HG03558 (cell line): Measurements from ENCODE around the gene OLFM1.

Source experiments
- ATAC-seq: cut with Tn5 transposase; IDR thresholded peaks from one replicate; pipeline ENCODE4 v1.9.1; 2021; ENCODE audit warnings: moderate number of reproducible peaks; ENCODE audit not compliant: unreplicated experiment; ENCODE audit errors: extremely low read depth

OLFM1 gene

DNA sequence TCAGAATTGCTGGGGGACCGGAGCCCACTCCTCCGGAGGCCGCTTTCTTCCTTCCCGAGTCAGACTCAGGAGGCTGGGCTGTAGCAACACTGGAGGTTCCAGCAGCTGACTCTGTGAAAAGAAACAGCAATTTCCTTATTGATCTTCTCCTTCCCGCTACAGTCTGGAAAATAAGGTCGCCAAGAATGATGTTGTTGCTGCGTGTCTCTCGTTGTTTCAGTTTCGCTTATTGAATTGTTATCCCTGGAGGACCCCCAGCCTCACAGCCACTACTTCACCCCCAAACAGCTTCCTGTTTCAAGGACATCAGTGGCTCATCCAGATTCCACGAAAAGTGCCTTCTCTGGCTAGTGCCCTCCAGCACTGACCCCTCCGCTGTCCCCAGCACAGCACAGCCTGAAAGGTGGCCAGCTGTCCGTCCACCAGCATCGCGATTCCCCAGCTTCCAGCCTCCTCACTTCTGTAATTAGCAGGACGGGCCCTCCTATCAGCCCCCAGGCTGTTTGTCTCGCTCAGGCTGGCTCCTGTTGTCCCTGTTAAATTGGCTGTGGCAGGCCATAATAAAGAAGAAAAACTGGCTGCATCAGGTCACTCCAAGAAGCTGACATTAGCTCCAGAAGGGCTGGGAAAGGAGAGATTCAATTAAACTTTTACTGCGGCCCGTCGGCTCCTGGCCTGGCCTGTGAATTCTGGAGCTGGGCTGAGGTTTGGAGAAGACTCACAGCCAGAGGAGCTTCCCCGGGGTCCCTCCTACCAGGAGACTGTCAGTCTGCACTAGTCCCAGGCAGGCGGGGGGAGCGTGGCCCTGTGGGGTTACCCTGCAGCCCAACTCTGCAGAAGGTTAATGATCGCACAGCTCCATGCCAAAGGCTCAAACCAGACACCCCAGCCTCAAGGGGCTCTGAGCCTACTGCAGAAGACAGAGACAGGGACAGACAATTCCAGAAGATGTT is 40.5 kb downstream of the OLFM1 start:
- no peak for ATAC-seq

DNA sequence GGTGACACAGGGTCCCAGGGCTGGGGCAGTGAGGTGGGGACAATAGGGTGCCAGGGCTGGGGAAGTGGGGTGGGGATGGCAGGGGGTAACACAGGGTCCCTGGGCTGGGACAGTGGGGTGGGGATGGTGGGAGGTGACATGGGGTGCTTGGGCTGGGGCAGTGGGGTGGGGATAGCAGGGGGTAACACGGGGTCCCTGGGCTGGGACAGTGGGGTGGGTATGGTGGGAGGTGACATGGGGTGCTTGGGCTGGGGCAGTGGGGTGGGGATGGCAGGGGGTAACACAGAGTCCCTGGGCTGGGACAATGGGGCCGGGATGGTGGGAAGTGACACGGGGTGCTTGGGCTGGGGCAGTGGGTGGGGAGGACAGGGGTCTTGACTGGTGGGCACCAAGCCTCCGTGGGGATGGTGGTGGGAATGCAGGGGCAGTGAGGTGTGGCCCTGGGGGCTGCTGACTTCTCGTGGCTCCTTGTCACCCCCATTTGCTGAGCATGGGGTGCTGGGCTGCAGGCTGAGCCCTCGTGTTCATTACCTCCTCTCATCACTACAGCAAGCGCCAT is 41.7 kb downstream of the OLFM1 start:
- no peak for ATAC-seq

DNA sequence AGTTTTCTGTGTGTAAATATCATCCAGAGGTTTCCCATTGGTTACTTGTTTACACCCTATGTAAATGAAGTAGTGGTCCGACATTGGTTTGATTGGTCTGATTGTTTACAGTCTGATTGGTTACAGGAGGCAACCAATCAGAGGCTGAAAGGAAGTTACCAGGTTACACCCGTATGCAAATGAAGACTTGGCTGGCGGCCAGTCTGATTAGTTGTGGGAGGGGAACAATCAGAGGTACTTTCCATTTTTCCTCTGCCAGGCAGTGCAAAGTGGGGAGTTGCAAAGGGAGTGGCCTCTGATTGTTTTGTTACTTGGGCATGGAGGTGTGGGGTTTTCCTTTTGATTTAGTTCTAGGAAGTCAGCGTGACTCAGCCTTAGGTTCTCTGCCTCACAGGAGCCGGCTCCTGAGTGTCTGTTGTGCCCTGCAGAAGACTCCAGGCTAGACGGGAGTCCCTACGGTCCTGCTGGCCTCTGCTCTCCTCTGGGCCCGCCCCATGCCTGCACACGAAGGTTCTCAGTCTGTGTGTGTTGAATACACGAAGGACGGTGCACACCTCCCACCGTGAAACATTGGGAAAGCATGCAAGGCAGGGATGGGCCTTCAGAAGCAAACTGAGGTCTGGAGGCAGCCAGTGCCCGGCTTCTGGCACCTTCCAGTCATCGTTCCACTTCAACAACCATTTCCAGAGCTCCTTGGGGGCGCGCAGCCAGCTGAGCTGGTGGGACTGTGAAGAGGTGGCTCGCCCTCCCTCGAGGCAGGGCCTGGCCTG is 42.9 kb downstream of the OLFM1 start:
- ATAC-seq: no peak

DNA sequence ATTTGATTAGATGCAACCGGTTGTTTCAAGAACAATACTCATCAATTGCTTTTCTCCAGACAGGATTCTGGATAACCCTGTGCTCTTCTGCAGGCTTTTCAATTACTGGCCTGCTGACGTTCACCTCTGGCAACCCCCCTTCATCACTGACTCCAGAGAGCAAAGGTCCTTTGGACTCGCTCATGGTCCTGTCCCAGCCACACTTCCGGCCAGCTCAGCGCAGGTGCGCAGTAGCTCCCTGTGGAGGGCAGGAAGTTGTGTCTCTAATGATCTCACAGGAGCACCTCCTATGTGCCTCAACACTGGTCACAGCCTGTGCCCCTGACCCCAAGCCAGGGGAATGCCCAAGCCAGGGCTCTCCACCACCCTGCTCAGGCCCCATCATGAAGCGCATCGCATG is 44.0 kb downstream of the OLFM1 start:
- ATAC-seq: no peak

DNA sequence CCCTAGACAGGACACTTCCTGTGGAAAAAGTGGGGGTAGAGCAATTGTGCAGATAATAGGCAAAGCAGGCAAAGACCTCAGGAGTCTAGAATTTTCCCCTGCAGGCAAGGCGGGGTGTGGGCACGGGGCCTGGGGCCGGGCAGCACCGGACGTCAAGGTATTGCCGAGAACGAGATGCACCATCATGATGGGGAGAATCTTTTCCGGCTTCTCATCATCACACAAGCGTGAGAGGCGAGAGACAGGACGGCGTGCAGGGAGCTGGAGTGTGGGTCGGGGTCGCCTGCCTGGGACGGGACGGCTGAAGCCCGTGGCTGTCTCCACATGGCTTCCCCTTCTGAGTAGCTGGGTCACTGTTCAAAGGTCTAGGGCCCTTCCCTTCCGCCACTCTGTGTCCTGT is 44.5 kb downstream of the OLFM1 start:
- no peak for ATAC-seq

DNA sequence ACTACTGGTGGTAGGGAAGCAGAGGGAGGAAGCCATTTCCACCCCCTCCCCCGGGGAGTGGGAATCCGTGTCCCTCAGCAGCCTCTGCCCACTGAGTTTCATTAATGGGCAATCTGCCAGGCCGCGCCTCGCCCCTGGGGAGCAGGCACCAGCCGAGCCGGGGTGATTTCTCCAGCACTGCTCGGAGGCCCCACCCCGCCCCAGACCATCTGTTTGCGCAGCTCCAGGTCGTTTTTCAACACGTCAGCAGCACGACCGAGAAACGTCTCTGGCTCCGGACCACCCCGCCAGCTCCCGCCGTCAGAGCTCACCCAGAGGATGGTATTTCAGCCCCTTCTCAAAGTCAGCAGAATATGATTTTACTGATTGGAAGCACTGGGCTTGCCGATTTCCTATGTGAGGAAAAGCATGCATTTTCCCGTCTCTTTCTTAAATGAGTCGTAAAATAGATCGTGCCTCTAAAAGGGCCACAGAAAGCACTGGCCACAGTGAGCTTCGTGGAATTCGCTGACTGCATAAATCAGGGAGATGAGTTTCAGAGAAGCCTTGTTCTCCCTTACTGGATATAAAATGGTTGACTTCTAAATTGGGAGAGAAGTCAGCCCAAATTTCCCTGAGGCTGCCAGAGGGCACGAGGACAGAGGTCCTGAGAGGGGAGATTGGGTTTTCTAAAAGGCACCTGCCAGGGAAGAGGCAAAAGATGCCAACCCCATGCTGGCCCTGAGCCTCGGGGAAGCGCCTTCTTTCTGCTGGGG is 47.0 kb downstream of the OLFM1 start:
- no peak for ATAC-seq

DNA sequence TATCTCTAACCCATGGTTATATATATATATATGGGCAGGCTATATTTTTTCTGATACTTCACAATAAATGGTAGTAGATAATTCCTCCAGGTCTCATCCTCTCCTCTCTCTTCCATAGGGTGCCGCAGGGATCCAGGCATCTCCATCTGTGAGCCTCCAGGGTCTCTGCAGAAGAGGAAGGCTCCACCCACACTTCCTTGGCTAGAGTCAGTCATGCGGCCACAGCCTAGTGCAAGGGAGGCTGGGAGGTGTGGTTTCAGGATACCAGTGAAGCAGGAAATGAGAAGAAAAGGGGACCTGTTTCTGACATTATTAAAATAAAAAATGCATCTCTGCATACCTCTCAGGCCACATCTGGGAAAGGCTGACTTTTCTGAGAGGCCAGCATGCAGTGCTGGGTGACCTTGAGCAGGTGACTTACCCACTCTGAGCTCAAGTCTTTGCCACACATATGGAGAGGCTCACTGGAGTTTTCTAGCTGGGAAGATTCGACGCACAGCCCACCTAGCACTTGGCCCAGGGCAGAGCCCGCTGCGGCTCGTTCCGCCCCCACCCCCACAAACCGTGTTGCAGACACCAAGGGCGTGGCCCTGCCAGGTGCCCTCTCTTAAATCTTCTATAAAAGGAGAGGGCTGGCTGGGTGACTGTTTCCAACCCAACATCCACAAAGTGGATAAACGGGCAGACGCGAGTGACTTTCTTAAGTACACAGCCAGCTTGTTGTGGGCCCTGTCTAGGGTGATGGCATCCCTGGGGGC is 47.9 kb downstream of the OLFM1 start:
- no peak for ATAC-seq

DNA sequence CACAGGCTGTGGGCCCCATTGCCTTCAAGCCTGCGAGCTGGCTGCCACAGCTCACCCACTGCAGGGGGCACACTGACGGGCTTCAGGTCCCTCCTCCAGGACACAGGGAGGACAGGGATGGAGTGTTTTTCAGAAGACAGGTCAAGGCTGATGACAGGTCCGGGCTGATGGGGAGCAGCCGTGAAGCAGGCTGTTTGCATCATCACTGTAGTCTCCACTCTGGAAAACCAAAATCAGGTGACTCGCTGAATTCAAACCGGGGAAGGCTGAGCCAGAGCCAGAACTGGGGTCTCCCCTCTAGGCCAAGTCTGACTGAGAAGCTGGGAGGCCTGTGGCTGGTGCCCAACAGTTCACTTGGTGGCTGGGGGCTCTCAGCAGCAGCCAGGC is 48.5 kb downstream of the OLFM1 start:
- ATAC-seq: no peak

DNA sequence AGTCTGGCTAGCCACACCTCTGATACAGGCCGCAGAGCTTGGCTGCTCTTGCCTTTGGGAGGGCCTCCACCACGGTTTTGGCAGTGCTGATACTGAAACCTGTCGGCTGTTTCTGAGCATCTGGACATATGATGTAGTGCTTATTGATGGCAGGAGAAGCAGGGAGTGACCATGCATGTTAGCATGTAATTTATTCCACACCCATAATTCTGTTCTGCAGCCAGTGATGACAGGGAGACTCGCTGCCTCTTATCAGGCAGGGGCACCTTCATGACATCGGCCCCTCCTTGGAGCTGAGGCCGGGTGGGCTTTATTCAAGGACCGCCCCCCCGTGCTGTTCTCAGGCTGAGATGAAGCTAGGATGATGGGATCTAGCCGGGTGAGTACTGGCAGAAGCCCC is 49.0 kb downstream of the OLFM1 start:
- no peak for ATAC-seq

DNA sequence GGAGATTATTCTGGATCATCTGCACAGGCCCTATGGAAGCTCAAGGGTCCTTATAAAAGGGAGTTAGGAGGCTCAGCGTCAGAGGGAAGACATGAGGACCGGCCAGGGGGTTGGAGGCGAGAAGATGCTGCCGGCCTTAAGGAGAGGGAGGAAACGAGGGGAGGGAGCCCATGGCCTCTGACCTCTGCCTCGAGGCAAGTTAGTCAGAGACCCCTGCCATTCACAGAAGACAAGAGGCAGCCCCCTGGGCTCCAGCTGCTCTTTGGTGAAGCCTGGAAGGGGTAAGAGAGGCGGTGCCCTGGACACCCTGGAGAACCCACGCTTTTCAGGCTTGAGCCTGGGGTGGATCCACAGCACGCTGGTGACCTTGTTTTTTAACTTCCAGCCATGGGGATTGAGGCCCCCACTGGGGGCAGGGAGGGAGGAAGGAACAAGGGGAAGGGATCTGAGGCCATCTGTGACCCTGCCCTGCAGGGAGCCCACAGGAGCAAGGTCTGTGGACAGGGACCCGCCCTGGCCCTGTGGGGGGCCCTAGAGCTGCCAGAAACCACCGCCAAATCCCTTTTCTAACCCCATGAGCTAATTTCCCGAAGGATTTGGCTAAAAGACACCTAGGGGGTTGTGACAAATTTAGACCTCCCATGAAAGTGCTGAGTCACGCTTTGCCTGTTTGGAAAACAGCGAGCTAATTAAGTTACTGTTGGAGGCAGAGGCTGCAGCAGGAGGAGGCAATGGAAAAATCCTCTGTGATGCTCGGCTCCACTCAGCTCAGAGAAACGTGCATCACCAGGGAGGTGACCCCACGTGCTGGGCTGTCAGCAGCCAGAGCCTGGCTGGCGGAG is 49.7 kb downstream of the OLFM1 start:
- ATAC-seq: no peak

DNA sequence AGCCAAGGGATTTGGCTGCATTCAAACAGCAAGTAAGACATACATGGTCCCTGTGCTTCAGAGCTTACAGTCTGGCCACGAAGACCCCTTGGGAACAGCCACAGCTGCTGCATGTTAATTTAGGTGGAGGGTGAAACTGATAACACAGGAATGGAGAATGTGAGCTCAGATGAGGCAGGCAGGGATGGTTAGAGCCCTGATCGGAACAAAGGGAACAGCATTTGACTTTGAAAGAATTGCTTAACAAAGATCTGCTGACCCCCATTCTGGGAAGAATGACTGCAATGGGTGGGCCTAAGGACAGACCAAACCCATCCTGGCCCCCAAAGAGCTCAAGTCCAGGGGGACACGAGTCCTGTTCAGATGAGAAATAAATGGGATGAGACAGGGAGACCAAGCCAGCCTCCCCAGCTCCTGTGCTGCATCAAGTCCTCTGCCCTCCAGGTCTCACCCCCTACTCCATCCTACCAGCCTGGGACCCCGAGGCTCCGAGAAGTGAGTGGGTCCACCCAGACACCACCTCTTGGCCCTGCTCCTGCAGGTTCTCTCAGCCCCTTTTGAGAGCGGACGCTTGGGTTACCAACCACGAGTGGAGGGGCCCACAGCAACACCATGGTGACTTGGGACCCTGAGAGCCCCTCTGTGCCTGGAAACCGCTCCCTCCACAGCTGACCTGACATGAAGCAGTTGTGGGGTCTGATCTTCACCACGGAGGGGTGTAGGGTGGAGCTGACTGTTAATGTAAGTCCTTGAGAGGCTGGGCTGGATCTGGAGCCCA is 50.8 kb downstream of the OLFM1 start:
- ATAC-seq: no peak

DNA sequence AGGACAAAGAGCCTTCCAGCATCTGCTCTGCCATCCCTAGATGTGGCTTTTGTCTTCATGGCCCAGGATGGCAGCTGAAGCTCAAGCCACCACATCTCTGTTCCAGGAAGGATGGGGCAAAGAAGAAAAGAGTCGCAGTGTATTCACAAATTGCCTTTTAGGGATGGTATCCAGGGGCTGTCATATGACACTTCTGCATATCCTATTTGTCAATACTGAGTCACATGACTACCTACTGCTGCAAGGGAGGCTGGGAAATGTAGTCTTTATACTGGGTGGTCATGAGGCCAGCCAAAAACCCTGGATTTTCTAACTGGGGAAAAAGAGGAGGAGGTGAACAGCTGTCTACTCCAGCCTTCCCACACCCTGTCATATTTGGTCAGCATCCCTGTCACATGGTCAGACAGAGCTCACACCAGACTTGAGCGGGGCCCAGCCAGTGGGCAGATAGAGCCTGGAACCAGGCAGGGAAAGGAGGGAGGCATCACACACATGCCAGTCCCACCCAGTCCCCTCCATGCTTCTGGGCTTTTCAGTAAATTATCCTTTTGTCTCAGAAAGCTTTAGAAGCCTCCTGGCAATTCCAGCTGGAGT is 52.0 kb downstream of the OLFM1 start:
- ATAC-seq: no peak

DNA sequence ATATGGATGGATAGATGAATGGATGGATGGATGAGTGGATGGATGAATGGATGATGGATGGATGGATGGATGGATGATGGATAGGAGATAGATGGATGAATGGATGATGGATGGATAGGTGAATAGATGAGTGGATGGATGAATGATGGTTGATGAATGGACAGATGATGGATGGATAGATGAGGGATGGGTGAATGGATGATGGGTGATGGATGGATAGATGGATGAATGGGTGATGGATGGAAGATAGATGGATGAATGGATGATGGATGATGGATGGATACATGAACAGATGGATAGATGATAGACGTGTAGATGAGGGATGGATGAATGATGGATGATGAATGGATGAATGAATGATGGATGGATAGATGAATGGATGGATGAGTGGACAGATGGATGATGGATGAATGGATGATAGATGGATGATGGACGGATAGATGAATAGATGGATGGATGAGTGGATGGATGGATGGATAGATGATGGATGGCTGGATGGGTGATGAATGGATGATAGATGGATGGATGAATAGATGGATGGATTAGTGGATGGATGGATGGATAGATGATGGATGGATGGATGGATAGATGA is 53.8 kb downstream of the OLFM1 start:
- no peak for ATAC-seq

DNA sequence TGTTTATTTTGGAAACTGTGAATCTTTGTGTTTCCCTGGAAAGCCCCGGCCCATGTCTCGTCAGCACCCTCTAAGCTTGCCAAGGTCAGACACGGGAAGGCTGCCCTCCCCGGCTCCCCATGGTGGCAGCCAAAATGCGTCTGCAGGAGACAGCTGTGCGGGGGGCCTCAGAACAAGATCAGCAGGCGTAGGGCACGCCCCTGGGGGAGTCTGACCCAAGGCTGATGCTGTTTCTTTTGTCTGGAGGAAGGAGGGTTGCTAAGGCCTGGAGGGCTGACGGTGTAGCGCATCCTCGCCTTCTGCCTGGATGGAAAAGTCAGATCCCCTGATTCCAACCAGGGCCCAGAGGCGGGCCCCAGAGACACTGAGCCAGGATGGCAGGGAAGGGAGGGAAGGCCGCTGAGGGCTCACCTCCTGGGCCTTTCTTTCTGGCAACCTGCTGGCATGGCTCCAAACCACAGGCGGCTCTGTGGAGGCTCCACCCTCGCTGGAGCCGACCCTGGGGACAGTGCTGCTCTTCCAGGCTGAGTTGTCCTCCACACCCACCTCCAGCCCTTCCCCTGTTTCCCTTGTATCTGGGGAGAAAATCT is 57.2 kb downstream of the OLFM1 start:
- ATAC-seq: no peak

DNA sequence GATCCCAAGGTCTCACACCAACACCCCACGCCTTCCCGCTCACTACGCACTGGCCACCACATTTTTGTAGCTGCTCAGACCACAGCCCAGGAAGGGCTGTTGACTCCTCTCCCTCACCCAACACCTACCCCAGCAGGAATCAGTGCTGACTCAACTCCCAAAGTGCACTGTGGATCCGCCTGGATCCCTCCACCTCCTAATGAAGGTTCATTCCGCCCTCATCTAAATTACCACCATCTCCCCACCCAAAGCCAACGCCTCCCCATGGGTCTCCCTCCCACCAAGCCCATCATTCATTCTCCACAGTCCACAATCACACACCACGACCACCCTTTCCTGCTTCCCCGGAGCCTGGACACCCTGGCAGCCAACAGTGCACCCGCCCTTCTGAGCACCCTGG is 57.8 kb downstream of the OLFM1 start:
- ATAC-seq: no peak

DNA sequence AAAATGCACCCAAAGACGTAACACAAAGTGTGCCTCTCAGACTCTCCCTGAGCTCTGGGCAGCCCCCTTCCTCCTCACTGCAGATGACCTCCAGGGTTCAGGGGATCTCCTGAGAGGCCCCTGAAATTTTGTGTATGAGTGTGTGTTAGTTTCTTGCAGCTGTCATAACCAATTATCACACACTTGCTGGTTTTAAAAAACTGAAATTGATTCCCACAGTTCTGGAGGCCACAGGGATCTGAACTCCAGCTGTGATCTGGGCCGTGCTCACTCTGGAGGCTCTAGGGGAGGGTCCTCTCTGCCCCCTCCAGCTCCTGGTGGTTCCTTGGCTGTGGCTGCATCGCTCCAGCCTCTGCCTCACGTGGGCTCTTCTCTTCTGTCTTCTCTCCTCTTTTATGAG is 58.8 kb downstream of the OLFM1 start:
- no peak for ATAC-seq
